GM18520 (cell line): ENCODE measurements around the gene MOK.
"Not testable (repeated sequence)": the region's sequence is repeated elsewhere in the genome, so short reads cannot be mapped to it uniquely, and the experiment has no call there.

Experiments
- ATAC-seq: cut with Tn5 transposase; IDR thresholded peaks from one replicate; pipeline ENCODE4 v1.9.1; 2021; ENCODE audit not compliant: unreplicated experiment

MOK gene

GRCh38 chr14:102321456-102322422, 16.8 kb upstream of the MOK start:
- no peak for ATAC-seq

GRCh38 chr14:102320671-102321455, 15.9 kb upstream of the MOK start:
- no peak for ATAC-seq

- ATAC-seq: no peak
Measured at GRCh38 chr14:102320033-102320660, 15.2 kb upstream of the MOK start.

- ATAC-seq: peak; percentile 40
Measured at GRCh38 chr14:102319351-102320032, 14.5 kb upstream of the MOK start, which contains the start of gene ZNF839. Gene ZNF839 (plus strand): TSS chr14:102319746. CDS start chr14:102319766, 20 bp downstream.

GRCh38 chr14:102318781-102319276, 13.9 kb upstream of the MOK start:
- ATAC-seq: no peak

GRCh38 chr14:102317564-102318248, 12.7 kb upstream of the MOK start:
- ATAC-seq: no peak

- ATAC-seq: peak; percentile 69
Measured at GRCh38 chr14:102316743-102317563, 12.0 kb upstream of the MOK start.

- no peak for ATAC-seq
Measured at GRCh38 chr14:102316338-102316742, 11.4 kb upstream of the MOK start.

- no peak for ATAC-seq
Measured at GRCh38 chr14:102315121-102315520, 10.2 kb upstream of the MOK start.

- peak; percentile 44 for ATAC-seq
Measured at GRCh38 chr14:102314242-102315011, 9.5 kb upstream of the MOK start.

GRCh38 chr14:102303664-102304063, 1.3 kb downstream of the MOK start:
- no peak for ATAC-seq

- not testable (repeated sequence) for ATAC-seq
Measured at GRCh38 chr14:102298303-102299070, 6.5 kb downstream of the MOK start.

GRCh38 chr14:102297436-102298170, 7.4 kb downstream of the MOK start:
- ATAC-seq: no peak

GRCh38 chr14:102295270-102295669, 9.7 kb downstream of the MOK start:
- no peak for ATAC-seq

GRCh38 chr14:102293781-102294180, 11.2 kb downstream of the MOK start:
- ATAC-seq: no peak

- no peak for ATAC-seq
Measured at GRCh38 chr14:102292441-102292840, 12.5 kb downstream of the MOK start.

- ATAC-seq: no peak
Measured at GRCh38 chr14:102288139-102288538, 16.8 kb downstream of the MOK start.
